ENCODE data around the gene FNBP1. TPM values are rescaled to one million over a fixed set of nuclear protein-coding genes. Genes with fewer than 3 reads are reported as not detected.
"Not testable (repeated sequence)": the region's sequence is repeated elsewhere in the genome, so short reads cannot be mapped to it uniquely, and the experiment has no call there.

The FNBP1 gene
- total and polyA plus RNA-seq, 10 of the 15 experiments (the other 5 are each of a cell fraction or from before 2014, with no cell fraction given): 64.5 to 353 (median 179) TPM

DNA sequence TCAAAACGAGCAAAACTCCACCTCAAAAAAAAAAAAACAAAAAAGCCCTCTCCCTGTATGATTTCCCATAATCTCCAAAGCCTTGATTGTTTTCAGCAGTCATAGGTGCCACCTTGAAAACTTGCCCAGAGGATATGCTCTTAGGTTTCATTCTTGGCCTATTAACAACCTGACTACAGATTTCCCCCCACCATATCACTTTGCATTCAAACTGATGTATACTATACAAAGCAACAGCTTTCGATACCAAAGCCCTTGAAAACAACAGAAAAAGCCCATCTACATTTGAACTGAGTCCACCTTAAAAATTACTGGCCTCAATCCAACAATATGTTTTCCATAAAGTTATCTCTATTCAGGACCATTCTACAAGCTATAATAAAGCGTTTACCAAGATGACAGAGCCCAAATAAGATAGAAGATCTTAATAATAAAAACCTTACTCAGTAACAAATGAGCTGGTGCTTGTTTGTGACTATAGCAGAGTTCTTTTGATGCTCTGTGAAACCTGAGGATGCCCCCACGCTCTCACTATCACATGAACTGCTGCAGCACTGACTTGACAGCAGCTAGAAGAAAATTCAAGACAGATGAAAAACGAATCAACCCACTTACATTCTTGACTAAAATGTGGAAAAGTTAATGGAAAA is 44.4 kb downstream of the FNBP1 start (continued):
- TF ChIP-seq NRF1 (conservative IDR thresholded peaks at IDR 0.05; ENCODE audit: low read depth, low read length): no peak
- peak; percentile 46; the same call in 1 of the 2 replicates for TF ChIP-seq FOXM1 (IDR thresholded peaks at IDR 0.05; ENCODE audit: low read depth, low read length)

DNA sequence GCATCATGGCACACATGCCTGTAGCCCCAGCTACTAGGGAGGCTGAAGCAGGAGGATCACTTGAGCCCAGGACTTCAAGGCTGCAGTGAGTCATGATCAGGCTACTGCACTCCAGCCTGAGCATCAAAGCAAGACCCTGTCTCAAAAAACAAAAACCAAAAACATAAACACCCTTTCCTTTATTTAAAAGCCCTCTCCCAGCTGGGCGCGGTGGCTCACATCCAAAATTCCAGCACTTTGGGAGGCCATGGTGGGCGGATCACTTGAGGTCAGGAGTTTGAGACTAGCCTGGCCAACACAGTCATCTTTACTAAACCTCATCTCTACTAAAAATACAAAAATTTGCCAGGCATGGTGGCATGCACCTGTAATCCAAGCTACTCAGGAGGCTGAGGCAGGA is 45.3 kb downstream of the FNBP1 start:
- ChIA-PET POLR2A (interaction anchor here (0.7 to 14.1 kb wide), 5 partner anchors 11 to 96 kb away, joined by 3 to 270 read pairs (median 247); partner anchors contain the start of gene FNBP1), SMC1A (ENCODE audit: uncharacterized antibody, unreplicated experiment) (interaction anchor here (1.4 to 23.6 kb wide), 3 partner anchors 12 to 97 kb away, joined by 3 to 763 read pairs (median 213); no protein-coding TSS in a partner anchor), RAD21 (ENCODE audit: unreplicated experiment) (interaction anchor here (9.7 to 17.1 kb wide), 4 partner anchors 10 to 111 kb away, joined by 89 to 418 read pairs (median 213); partner anchors contain the start of gene FNBP1), CTCF (interaction anchor here (1.2 to 2.3 kb wide), 3 partner anchors 9 to 38 kb away, joined by 3 to 7 read pairs (median 3); no protein-coding TSS in a partner anchor)
- Histone ChIP-seq H3K27ac (ENCODE audit: control insufficient read depth, insufficient read depth) (peak overlapping the region; percentile 100), H3K9ac (ENCODE audit: control insufficient read depth, insufficient read depth, low read length) (peak overlapping the region; percentile 95), H3K4me1 (ENCODE audit: control insufficient read depth, insufficient read depth, low read length) (peaks cover 65% of the 10 kb centered on the region), H3K4me2 (ENCODE audit: control insufficient read depth, insufficient read depth) (peak overlapping the region; percentile 60), H3K79me2 (ENCODE audit: control insufficient read depth, insufficient read depth, low read length) (peaks cover 97% of the 10 kb centered on the region), H3K36me3 (ENCODE audit: control insufficient read depth in 2 of 2, insufficient read depth in 2 of 2, low read length in 1 of 2) (peaks cover 3 to 30% of the 10 kb centered on the region in 2 experiments)
- intact Hi-C loops (cut with micrococcal nuclease; ENCODE audit: unreplicated experiment); H3K9me3 ChIP-seq (replicated peaks; ENCODE audit: control insufficient read depth, insufficient read depth, low read length); DNase-seq (ENCODE audit: low read depth, low spot score); ATAC-seq; BruUV-seq (replicated peaks); FAIRE-seq; H4K20me1 ChIP-seq (ENCODE audit: control insufficient read depth, insufficient read depth); H3K27me3 ChIP-seq (replicated peaks in 1 of 2; ENCODE audit: control insufficient read depth in 2 of 2, insufficient read depth in 2 of 2, low read length in 1 of 2); H2AFZ ChIP-seq (ENCODE audit: control insufficient read depth, low read depth, low read length); H3K4me3 ChIP-seq; in situ Hi-C loops (cut with MboI): not testable (repeated sequence)
- WGBS (ENCODE audit: insufficient coverage, insufficient replicate concordance, low lambda C conversion rate, missing lambda C conversion rate): 88% methylated on average over 3 of the region's 3 CpGs
- 0 out of 2 replicates have a peak, but pooled peaks have one; percentile 4 for TF ChIP-seq POLR2AphosphoS5 (IDR thresholded peaks at IDR 0.05; ENCODE audit: low read length)
